GM12878 (cell line): ENCODE measurements around the gene EFTUD2. TPM values are rescaled to one million over a fixed set of nuclear protein-coding genes. Genes with fewer than 3 reads are reported as not detected.

Source experiments
- ATAC-seq: fragments of 200-7000 bp; cut with Tn5 transposase; 3 replicates; pipeline ENCODE4 v1.9.1; 2020; ENCODE audit warnings: mild to moderate bottlenecking, moderate library complexity
- BruUV-seq: library from RNA; stranded (reverse); fragments of 400-500 nt; replicated peaks from 2 replicates; lab custom pipeline; 2021; lab: Mats Ljungman, UMichigan
- CTCF ChIA-PET: fragments of 300-600 bp; sonication (Branson Sonifier 250); formaldehyde crosslinking; extraction: SDS; loops from one replicate; lab custom pipeline; 2021; ENCODE audit warnings: inconsistent platforms; lab: Yijun Ruan, JAX
- POLR2A ChIA-PET: fragments of 350-600 bp; formaldehyde crosslinking; extraction: SDS; loops from one replicate; lab custom pipeline; 2021; ENCODE audit warnings: inconsistent platforms; lab: Charles Lee
- RAD21 ChIA-PET: fragments of 300-600 bp; sonication (Branson Sonifier 250); formaldehyde crosslinking; loops from one replicate; lab custom pipeline; 2023; ENCODE audit warnings: antibody characterized with exemption; ENCODE audit not compliant: unreplicated experiment; lab: Charles Lee
- SMC1A ChIA-PET: fragments of 300-600 bp; sonication (Branson Sonifier 250); formaldehyde crosslinking; loops from one replicate; lab custom pipeline; 2023; ENCODE audit not compliant: unreplicated experiment, uncharacterized antibody; lab: Charles Lee
- DNase-seq: peaks from one replicate; pipeline ENCODE4 v3.0.0-alpha.2; 2011; ENCODE audit warnings: low read depth, low spot score
- FAIRE-seq: peaks from 3 replicates; lab custom pipeline; 2011; peaks lifted over from hg19 to GRCh38; lab: Jason Lieb, UNC
- H2AFZ ChIP-seq: 2 replicates; pipeline ENCODE4 v1.6.0; 2011; ENCODE audit warnings: low read depth, low read length, control low read depth; ENCODE audit not compliant: control insufficient read depth
- H3K27ac ChIP-seq: 2 replicates; pipeline ENCODE4 v1.5.1; 2011; ENCODE audit warnings: control low read depth; ENCODE audit not compliant: control insufficient read depth, insufficient read depth
- H3K27me3 ChIP-seq, 2 experiments: replicated peaks in 1 of 2; 2 replicates each; pipeline versions ENCODE4 v1.6.0 to v1.6.1; 2011; ENCODE audit warnings: low read length in 1 of 2; ENCODE audit not compliant: control insufficient read depth in 2 of 2, insufficient read depth in 2 of 2
- H3K36me3 ChIP-seq, 2 experiments: 2 replicates each; pipeline ENCODE4 v1.5.1; 2011; ENCODE audit warnings: low read length in 1 of 2; ENCODE audit not compliant: control insufficient read depth in 2 of 2, insufficient read depth in 2 of 2
- H3K4me1 ChIP-seq: 2 replicates; pipeline ENCODE4 v1.6.1; 2011; ENCODE audit warnings: mild to moderate bottlenecking, low read length, moderate library complexity, mixed read lengths; ENCODE audit not compliant: control insufficient read depth, insufficient read depth
- H3K4me2 ChIP-seq: 2 replicates; pipeline ENCODE4 v1.6.0; 2011; ENCODE audit warnings: control low read depth; ENCODE audit not compliant: control insufficient read depth, insufficient read depth
- H3K4me3 ChIP-seq: fragments of 200-600 bp; sonication (generic); 2 replicates; pipeline ENCODE4 v1.5.1; 2016
- H3K79me2 ChIP-seq: 2 replicates; pipeline ENCODE4 v1.6.0; 2011; ENCODE audit warnings: low read length; ENCODE audit not compliant: control insufficient read depth, insufficient read depth
- H3K9ac ChIP-seq: 2 replicates; pipeline ENCODE4 v1.8.0; 2011; ENCODE audit warnings: low read length, control low read depth, mixed read lengths; ENCODE audit not compliant: control insufficient read depth, insufficient read depth
- H3K9me3 ChIP-seq: replicated peaks from 3 replicates; pipeline ENCODE4 v1.5.1; 2011; ENCODE audit warnings: mild to moderate bottlenecking, low read length; ENCODE audit not compliant: control insufficient read depth, insufficient read depth
- H4K20me1 ChIP-seq: 2 replicates; pipeline ENCODE4 v1.6.0; 2011; ENCODE audit not compliant: control insufficient read depth, insufficient read depth
- BCLAF1 ChIP-seq: fragments of 450-650 bp; IDR thresholded peaks from 2 replicates; pipeline ENCODE4 v1.6.1; 2017; ENCODE audit warnings: antibody characterized with exemption, mild to moderate bottlenecking, moderate library complexity
- CHD2 ChIP-seq: IDR thresholded peaks from 2 replicates; pipeline ENCODE4 v1.6.1; 2011; ENCODE audit warnings: low read depth, low read length, improper control_type of control experiment, borderline replicate concordance
- DPF2 ChIP-seq: fragments of 450-650 bp; IDR thresholded peaks from 2 replicates; pipeline ENCODE4 v1.6.1; 2017; ENCODE audit warnings: mild to moderate bottlenecking
- HCFC1 ChIP-seq: fragments of 150-350 bp; IDR thresholded peaks from 2 replicates; pipeline ENCODE4 v1.6.1; 2014; ENCODE audit warnings: low read length
- HDAC2 ChIP-seq: fragments of 200-600 bp; sonication (generic); IDR thresholded peaks from 2 replicates; pipeline ENCODE4 v1.6.1; 2017
- IRF5 ChIP-seq: fragments of 450-650 bp; IDR thresholded peaks from 2 replicates; pipeline ENCODE4 v1.6.1; 2017; ENCODE audit warnings: borderline replicate concordance
- MTA3 ChIP-seq: IDR thresholded peaks from 2 replicates; pipeline ENCODE4 v1.6.1; 2012; ENCODE audit warnings: low read length, inconsistent platforms, borderline replicate concordance
- MYC ChIP-seq: IDR thresholded peaks from 2 replicates; pipeline ENCODE4 v1.6.1; 2011; ENCODE audit warnings: mild to moderate bottlenecking, low read length, moderate library complexity, inconsistent platforms; ENCODE audit not compliant: insufficient read depth, insufficient replicate concordance, insufficient read length, severe bottlenecking
- PKNOX1 ChIP-seq: fragments of 450-650 bp; IDR thresholded peaks from 2 replicates; pipeline ENCODE4 v1.6.1; 2016; ENCODE audit warnings: mild to moderate bottlenecking
- POLR2A ChIP-seq: IDR thresholded peaks from 2 replicates; pipeline ENCODE4 v1.6.1; 2011; ENCODE audit warnings: low read depth, mild to moderate bottlenecking, low read length
- RCOR1 ChIP-seq: conservative IDR thresholded peaks from 2 replicates; pipeline ENCODE4 v1.6.1; 2012; ENCODE audit warnings: low read depth, low read length, improper control_type of control experiment
- SMAD1 ChIP-seq: fragments of 450-650 bp; IDR thresholded peaks from 2 replicates; pipeline ENCODE4 v1.6.1; 2018; ENCODE audit warnings: mild to moderate bottlenecking, low read depth; ENCODE audit not compliant: partially characterized antibody
- SP1 ChIP-seq: IDR thresholded peaks from one replicate; pipeline ENCODE4 v1.6.1; 2011; ENCODE audit warnings: low read depth, low read length
- TCF7 ChIP-seq: IDR thresholded peaks from 2 replicates; pipeline ENCODE4 v1.6.1; 2014; ENCODE audit warnings: antibody characterized with exemption, borderline replicate concordance
- ZNF274 ChIP-seq: IDR thresholded peaks from one replicate; pipeline ENCODE4 v1.8.0; 2011; ENCODE audit not compliant: insufficient read length, insufficient read depth
- WGBS: methylation state at CpG from one replicate; pipeline ENCODE4 v1.1.6; 2016; ENCODE audit warnings: low lambda C conversion rate; ENCODE audit not compliant: insufficient replicate concordance, insufficient coverage; ENCODE audit errors: missing lambda C conversion rate; 5-methylcytosine and 5-hydroxymethylcytosine counted together
- in situ Hi-C: fragments of 300-500 bp; cut with MboI; formaldehyde crosslinking; loops from 9 replicates; pipeline ENCODE4 v1.14.3; 2018; ENCODE audit warnings: mixed read lengths
- intact Hi-C: fragments of 100-400 bp; cut with micrococcal nuclease; formaldehyde crosslinking; loops from one replicate; pipeline ENCODE4 v1.14.2; 2022; ENCODE audit not compliant: unreplicated experiment
- polyA plus RNA-seq, 11 experiments: library from polyadenylated mRNA; depleted of rRNA in 4 of 11; unstranded in 6 of 11; stranded (reverse) in 5 of 11; fragments of >200 nt; fragmentation: Nextera tagmentation in 4 of 11; fragmentation: Illumina TruSeq in 1 of 11; extraction: Ambion mirVana in 4 of 11; extraction: Trizol in 1 of 11; gene quantifications; 1 replicate in 1 of 11; 2 replicates in 10 of 11; pipeline versions ENCODE4 v1.2.1 to v1.2.3, GENCODE V29; 2011 to 2016; ENCODE audit warnings: inconsistent platforms in 2 of 11, missing spikeins in 2 of 11, low read depth in 1 of 11
- total RNA-seq, 4 experiments: library from RNA; depleted of rRNA in 3 of 4; stranded (reverse); fragments of >200 nt in 3 of 4; fragmentation: Illumina TruSeq in 1 of 4; extraction: Trizol in 1 of 4; gene quantifications; 2 replicates each; pipeline versions ENCODE4 v1.2.1 to v1.2.3, GENCODE V29; 2013 to 2021
- TF ChIP-seq, protein P1 (sequence below): fragments of 450-650 bp; IDR thresholded peaks from 2 replicates; pipeline ENCODE4 v1.6.1; 2017; ENCODE audit warnings: mild to moderate bottlenecking, moderate library complexity

EFTUD2 gene
- total and polyA plus RNA-seq, 10 of the 15 experiments (the other 5 are each of a cell fraction or from before 2014, with no cell fraction given): 33.0 to 198 (median 126) TPM

DNA sequence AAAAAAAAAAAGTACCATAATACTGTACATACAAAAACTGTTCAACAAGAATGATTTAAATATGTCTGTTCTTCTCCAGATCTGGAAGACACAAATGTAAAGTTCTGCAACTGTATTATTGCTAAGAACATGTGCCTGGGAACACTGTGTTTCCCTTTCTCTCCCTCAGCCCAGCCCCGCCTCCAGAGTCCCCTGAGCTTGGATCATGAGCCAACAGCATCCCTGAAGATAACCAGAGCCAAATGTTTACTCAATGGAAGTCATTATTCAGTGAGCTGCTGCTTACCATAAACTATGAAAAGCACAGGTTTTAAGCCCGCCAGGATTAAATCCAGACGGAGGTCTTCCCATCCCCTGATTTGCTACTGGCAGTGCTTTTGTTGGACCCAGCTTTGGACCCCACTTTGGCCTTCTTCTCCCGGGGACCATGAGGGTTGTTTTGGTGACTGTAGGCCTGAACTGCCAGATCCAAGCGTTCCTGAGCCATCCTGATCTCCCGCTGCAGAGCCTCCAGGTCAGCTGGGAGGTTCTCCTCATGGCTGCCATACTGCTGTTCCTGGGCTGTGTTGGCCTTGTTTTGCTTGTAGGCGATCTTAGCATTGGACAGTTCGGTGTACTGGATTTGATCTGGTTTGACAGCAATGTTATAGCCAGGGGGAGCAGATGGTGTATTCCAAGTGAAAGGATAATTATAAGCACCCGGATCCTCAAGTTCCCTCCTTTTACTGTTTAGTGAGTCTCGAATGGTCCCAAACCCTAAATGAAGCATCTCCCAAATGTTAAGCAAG is 94.7 kb downstream of the EFTUD2 start:
- in situ Hi-C loops (no loop called here), intact Hi-C loops (no loop called here)
- Histone ChIP-seq H3K4me2 (no peak overlapping the region), H3K79me2 (no peaks in the 10 kb centered on the region), H3K9ac (no peak overlapping the region), H3K27me3 (no peaks in the 10 kb centered on the region), H3K9me3 (no peaks in the 10 kb centered on the region), H3K4me3 (no peak overlapping the region), H3K36me3 (no peaks in the 10 kb centered on the region), H3K4me1 (no peaks in the 10 kb centered on the region), H4K20me1 (no peaks in the 10 kb centered on the region), H2AFZ (no peak overlapping the region), H3K27ac (no peak overlapping the region)
- POLR2A ChIA-PET: no interaction called here
- CTCF ChIA-PET: interaction anchor here (2.1 kb wide), 1 partner anchor 10 kb away, joined by 5 read pairs; no protein-coding TSS in a partner anchor
- SMC1A ChIA-PET: no interaction called here
- RAD21 ChIA-PET: no interaction called here
- WGBS: 89% methylated on average over 10 of the region's 10 CpGs
- DNase-seq: no peak
- FAIRE-seq: no peak
- BruUV-seq: no TSS peak
- ATAC-seq: no peak
- no peak for TF ChIP-seq BCLAF1
- TF ChIP-seq IRF5: no peak
- TF ChIP-seq HDAC2: no peak
- TF ChIP-seq PKNOX1: no peak
- TF ChIP-seq CHD2: no peak
- no peak for TF ChIP-seq TCF7
- no peak for TF ChIP-seq DPF2
- TF ChIP-seq, protein P1, sequence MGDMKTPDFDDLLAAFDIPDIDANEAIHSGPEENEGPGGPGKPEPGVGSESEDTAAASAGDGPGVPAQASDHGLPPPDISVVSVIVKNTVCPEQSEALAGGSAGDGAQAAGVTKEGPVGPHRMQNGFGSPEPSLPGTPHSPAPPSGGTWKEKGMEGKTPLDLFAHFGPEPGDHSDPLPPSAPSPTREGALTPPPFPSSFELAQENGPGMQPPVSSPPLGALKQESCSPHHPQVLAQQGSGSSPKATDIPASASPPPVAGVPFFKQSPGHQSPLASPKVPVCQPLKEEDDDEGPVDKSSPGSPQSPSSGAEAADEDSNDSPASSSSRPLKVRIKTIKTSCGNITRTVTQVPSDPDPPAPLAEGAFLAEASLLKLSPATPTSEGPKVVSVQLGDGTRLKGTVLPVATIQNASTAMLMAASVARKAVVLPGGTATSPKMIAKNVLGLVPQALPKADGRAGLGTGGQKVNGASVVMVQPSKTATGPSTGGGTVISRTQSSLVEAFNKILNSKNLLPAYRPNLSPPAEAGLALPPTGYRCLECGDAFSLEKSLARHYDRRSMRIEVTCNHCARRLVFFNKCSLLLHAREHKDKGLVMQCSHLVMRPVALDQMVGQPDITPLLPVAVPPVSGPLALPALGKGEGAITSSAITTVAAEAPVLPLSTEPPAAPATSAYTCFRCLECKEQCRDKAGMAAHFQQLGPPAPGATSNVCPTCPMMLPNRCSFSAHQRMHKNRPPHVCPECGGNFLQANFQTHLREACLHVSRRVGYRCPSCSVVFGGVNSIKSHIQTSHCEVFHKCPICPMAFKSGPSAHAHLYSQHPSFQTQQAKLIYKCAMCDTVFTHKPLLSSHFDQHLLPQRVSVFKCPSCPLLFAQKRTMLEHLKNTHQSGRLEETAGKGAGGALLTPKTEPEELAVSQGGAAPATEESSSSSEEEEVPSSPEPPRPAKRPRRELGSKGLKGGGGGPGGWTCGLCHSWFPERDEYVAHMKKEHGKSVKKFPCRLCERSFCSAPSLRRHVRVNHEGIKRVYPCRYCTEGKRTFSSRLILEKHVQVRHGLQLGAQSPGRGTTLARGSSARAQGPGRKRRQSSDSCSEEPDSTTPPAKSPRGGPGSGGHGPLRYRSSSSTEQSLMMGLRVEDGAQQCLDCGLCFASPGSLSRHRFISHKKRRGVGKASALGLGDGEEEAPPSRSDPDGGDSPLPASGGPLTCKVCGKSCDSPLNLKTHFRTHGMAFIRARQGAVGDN: no peak
- no peak for TF ChIP-seq SMAD1
- TF ChIP-seq MTA3: no peak
- TF ChIP-seq ZNF274: no peak
- no peak for TF ChIP-seq POLR2A
- TF ChIP-seq SP1: no peak
- TF ChIP-seq MYC: no peak
- TF ChIP-seq RCOR1: no peak
- no peak for TF ChIP-seq HCFC1
